AG04449 (cell line): Measurements from ENCODE around the gene ERICH2.

Experiments used
- CTCF ChIA-PET: fragments of 350-600 bp; formaldehyde crosslinking; extraction: SDS; loops from one replicate; lab custom pipeline; 2021; ENCODE audit warnings: antibody characterized with exemption; lab: Yijun Ruan, JAX
- POLR2A ChIA-PET: fragments of 400-600, 350-600 bp; formaldehyde crosslinking; extraction: SDS; loops from one replicate; lab custom pipeline; 2020; ENCODE audit warnings: antibody characterized with exemption, inconsistent platforms; lab: Yijun Ruan, JAX
- DNase-seq: peaks from one replicate; pipeline ENCODE4 v3.0.0-alpha.2; 2010; ENCODE audit warnings: low read depth, low spot score
- H3K4me3 ChIP-seq: 2 replicates; pipeline ENCODE4 v1.5.1; 2011; ENCODE audit warnings: low read depth, mild to moderate bottlenecking, control low read depth, low read length
- TF ChIP-seq, protein P1 (sequence below): IDR thresholded peaks from one replicate; pipeline ENCODE4 v1.5.1; 2011; ENCODE audit warnings: mild to moderate bottlenecking, moderate library complexity, low read length, control low read depth, inconsistent platforms; ENCODE audit not compliant: insufficient read depth; ENCODE audit errors: missing control alignments

Gene ERICH2

DNA sequence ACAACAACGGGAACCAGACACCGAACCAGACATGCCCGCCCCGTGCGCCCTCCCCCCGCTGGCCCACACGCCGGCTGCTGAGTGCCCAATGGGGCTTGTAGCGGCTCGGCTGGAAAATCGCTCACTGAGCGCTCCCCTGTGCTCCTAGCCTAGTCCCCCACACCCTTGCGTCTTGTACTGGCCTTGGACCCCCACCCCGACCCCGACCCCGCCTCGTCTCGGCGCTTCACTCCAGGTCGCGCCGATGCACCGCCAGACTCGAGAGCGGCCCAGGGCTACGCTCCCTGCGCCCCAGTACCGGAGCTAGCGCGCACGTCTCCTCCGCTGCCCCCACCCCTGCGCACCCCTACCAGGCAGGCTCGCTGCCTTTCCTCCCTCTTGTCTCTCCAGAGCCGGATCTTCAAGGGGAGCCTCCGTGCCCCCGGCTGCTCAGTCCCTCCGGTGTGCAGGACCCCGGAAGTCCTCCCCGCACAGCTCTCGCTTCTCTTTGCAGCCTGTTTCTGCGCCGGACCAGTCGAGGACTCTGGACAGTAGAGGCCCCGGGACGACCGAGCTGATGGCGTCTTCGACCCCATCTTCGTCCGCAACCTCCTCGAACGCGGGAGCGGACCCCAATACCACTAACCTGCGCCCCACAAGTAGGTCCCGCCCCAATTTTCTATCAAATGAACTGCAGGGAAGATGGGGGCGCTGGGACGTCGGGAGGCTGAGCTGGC is 48.0 kb downstream of the ERICH2 start:
- DNase-seq: no peak
- peak overlapping the region; percentile 51 for H3K4me3 ChIP-seq
- CTCF ChIA-PET: interaction anchor here (1.1 to 2.0 kb wide), 3 partner anchors 55 to 421 kb away, joined by 3 to 7 read pairs (median 4); no protein-coding TSS in a partner anchor

GRCh38 chr2:170818752-170819470 is 48.7 kb downstream of the ERICH2 start:
- TF ChIP-seq, protein P1, sequence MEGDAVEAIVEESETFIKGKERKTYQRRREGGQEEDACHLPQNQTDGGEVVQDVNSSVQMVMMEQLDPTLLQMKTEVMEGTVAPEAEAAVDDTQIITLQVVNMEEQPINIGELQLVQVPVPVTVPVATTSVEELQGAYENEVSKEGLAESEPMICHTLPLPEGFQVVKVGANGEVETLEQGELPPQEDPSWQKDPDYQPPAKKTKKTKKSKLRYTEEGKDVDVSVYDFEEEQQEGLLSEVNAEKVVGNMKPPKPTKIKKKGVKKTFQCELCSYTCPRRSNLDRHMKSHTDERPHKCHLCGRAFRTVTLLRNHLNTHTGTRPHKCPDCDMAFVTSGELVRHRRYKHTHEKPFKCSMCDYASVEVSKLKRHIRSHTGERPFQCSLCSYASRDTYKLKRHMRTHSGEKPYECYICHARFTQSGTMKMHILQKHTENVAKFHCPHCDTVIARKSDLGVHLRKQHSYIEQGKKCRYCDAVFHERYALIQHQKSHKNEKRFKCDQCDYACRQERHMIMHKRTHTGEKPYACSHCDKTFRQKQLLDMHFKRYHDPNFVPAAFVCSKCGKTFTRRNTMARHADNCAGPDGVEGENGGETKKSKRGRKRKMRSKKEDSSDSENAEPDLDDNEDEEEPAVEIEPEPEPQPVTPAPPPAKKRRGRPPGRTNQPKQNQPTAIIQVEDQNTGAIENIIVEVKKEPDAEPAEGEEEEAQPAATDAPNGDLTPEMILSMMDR: no peak
- ChIA-PET POLR2A (no interaction called here), CTCF (interaction anchor here (1.1 to 2.0 kb wide), 3 partner anchors 54 to 421 kb away, joined by 3 to 7 read pairs (median 4); no protein-coding TSS in a partner anchor)
- no peak for DNase-seq
- H3K4me3 ChIP-seq: no peak overlapping the region

More for the DNA sequence above, 48.0 kb downstream of the ERICH2 start:
- TF ChIP-seq, protein P1: no peak
- POLR2A ChIA-PET: no interaction called here

DNA sequence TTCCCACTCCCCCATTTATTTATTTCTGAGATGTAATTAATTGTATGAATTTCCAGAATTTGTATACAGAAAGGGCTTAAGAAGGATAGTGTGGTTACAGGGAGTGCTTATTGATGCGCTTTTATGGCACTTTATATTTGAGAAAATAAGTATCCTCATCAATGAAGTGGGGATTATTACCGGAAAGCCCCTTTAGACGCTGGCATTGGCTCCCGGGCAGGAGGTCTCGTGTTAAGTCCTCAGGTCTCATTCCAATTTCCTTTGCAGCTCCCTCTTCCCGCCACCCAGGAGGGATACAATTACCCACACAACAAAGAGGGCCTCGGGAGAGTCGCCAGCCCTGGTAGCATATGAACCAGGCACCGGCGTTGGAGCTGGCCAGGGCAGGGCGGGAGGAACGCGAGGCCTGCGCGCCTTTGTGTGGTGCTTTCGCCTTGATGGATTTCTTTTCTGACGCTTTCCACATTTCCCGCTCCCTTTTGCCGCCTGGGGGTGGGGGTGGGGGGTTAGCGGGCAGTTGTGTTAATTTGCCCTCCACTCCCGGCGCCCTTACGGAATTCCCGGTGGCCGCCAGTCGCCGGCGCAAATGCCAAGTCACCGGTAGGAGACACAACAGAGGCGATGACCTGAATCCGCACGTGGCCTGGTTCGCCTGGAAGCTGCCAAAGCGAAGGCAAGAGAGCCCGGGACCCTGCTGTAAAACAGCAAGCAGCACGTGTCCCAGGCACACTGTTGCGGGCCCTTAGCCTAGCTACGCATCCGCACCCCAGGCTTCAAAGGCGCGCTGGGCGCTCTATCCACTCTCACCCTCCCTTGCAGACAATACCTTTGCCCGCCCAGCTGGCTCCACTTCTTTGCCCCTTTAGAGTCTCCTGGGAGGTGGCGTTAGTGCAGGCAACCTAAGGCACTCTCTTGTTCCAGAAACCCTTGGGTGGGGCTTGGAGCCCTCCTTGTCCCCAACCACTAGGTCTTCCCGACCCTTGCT is 49.8 kb downstream of the ERICH2 start:
- no peak for DNase-seq
- H3K4me3 ChIP-seq: no peak overlapping the region
- TF ChIP-seq, protein P1: no peak
- POLR2A ChIA-PET: no interaction called here
- CTCF ChIA-PET: interaction anchor here (1.1 to 2.4 kb wide), 4 partner anchors 53 to 422 kb away, joined by 3 to 7 read pairs (median 5); no protein-coding TSS in a partner anchor

DNA sequence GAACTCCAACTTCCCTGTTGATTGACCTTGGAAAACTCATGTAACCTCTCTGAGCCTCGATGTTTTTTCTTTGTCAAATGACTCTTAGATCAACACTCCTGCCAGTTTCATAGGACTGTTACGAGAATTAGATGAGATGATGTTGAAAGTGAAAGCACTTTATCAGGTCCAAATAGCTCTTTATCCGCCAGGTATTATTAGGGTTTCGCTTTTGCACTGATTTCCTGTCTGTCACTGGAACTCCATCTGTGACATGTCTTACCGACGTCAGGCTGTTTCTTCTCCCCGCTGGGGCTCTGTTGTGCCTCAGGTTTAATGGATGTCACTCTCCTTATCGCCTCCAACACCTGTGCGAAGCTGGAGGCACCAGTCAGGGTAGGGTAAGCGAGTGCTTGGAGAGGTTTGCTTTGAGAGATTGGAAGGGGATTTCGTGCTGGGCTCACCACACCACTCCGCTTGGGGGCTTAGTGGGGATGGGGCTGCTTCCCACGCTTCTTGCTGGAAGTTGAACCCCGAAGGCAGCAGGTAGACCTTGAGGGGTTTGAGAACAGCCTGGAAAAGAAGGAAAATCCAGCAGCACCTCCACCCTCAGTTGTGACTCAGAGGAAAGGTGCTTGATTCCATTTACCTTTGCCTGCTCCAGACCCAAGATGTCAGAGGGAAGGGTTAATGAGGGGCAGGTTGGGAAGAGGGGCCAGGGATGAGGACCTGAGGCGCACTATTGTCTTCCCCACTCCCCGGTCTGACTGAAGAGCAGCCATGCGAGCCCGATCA is 50.8 kb downstream of the ERICH2 start:
- CTCF ChIA-PET: interaction anchor here (2.4 kb wide), 1 partner anchor 412 kb away, joined by 6 read pairs; no protein-coding TSS in a partner anchor
- no peak overlapping the region for H3K4me3 ChIP-seq
- no peak for DNase-seq
- TF ChIP-seq, protein P1: no peak
- POLR2A ChIA-PET: no interaction called here

- H3K4me3 ChIP-seq: no peak overlapping the region
- no peak for DNase-seq
- ChIA-PET POLR2A (no interaction called here), CTCF (interaction anchor here (2.4 kb wide), 1 partner anchor 413 kb away, joined by 6 read pairs; no protein-coding TSS in a partner anchor)
- TF ChIP-seq, protein P1: no peak
Measured at GRCh38 chr2:170821531-170822289, 51.5 kb downstream of the ERICH2 start.
